GM19395 (cell line): Measurements from ENCODE around the gene NDUFAF3.
A peak's percentile ranks its signal among the peaks of the same experiment; 100 is the strongest.

Experiments
- ATAC-seq: cut with Tn5 transposase; IDR thresholded peaks from one replicate; pipeline ENCODE4 v1.9.1; 2021; ENCODE audit warnings: mild to moderate bottlenecking, moderate library complexity; ENCODE audit not compliant: unreplicated experiment

The NDUFAF3 gene, protein sequence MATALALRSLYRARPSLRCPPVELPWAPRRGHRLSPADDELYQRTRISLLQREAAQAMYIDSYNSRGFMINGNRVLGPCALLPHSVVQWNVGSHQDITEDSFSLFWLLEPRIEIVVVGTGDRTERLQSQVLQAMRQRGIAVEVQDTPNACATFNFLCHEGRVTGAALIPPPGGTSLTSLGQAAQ

DNA sequence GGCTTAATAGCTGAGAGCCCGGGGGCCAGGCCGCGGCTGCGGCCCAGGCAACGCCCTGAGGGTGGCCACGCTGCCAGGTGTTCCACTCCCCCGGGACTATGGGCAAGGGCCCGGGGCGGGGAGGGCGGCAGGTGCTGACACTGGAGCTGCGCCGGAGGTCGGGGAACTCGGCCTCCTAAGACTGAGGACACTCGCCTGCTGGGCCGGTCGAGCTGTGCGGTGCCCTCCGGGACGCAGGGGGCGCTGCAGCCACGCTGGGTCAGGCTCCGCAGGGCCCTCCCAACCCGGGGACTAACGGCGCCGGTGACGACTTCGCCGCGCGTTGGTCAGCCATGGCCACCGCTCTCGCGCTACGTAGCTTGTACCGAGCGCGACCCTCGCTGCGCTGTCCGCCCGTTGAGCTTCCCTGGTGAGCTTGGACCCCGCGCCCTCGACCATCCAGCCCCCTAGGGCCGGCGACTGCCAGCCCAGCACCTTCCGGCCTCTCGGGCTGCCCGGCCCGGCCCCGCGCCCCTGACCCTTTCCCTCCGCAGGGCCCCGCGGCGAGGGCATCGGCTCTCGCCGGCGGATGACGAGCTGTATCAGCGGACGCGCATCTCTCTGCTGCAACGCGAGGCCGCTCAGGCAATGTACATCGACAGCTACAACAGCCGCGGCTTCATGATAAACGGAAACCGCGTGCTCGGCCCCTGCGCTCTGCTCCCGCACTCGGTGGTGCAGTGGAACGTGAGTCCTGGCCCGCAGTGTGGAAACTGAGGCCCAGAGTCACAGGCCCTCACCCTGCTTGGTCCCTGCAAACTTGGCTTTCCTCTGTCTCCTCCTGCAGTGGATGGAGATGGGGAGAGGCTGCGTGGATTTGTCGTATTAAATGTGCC is at the start of gene NDUFAF3:
Gene NDUFAF3 (plus strand): TSS at position 309 of the 875 bp plus-strand sequence. CDS start 24 bp downstream, at position 333.
- peak; percentile 61 for ATAC-seq

DNA sequence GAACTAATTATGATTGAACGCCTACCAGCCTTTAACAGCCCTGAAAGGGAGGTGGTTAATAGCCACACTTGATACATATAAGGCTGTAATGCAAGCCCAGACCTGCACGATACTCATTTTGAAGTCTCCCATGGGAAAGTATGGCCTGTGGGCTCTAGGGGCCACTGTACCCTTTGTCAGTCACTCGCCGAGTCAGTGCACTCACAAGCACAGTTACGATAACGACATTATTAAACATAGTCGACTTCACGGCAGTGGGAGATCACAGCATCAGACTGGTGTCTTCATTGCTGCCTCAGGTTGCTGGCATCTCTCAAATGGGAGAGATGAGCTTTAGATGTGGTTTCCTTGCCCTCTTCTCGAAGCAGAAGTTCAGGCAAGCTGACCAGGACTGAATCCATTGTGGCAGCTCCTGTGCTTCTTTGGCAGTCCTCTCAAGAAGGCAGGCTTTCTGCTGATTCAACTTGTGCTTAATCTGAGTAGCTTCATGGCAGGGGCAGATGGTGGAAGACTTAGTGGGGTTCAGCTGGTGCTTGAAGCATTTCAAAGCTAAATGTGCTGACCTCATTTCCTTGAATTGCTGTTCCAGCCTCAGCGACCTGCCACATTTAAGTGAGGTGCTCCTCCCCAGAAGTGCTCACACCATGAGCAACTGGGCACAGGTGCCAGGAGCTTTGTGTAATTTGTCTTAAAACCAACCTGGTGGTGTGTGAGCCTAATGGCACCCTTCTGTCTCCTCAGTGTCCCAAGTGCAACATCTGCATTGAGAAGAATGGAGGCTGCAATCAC is 47.7 kb upstream of the NDUFAF3 start:
- no peak for ATAC-seq

DNA sequence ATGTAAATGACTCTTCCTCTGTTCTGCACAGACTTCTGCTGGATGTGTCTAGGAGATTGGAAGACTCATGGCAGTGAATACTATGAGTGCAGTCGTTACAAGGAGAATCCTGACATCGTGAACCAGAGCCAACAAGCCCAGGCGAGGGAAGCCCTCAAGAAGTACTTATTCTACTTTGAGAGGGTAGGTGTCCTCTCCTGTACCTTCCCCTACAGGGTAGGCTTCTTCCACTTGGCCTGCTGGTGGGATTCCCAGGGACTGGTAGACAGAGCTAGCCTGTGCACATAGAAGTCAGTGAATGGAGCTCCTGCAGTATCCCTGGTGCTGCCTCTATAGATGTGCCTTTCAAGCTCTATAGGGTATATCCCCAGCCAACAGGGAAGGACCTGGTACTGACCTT is 42.5 kb upstream of the NDUFAF3 start:
- ATAC-seq = no peak

DNA sequence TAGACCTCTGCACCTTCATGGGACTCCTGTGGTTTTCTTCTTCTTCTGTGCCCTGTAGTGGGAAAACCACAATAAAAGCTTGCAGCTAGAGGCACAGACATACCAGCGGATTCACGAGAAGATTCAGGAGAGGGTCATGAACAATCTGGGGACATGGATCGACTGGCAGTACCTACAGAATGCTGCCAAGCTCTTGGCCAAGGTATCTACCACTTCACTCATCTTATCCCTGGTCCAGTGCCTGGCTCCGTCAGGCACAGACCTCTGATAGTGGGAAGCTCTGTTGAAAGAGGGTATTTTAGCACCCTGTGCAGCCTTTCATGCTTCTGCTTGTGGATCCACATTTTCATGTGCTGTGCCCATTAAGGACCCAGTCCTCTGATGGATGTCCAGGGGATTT is 41.6 kb upstream of the NDUFAF3 start:
- ATAC-seq = no peak

DNA sequence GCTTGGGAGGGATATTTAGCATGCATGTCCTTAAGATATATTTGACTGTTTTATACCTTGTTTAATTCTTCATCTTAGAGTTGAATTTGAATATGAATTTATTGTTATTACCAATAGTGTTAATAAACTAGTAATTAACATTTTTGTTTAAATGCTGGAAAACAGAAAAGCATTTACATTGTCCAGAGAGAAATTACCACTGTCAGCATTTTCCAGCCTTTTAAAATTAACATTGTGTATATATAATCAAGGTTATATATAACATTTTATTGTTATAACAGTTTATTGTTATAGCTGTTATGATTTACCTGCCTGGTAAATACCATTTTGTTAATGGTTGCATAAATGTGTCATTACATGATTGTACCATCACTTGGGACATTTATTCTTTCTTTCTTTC is 39.9 kb upstream of the NDUFAF3 start:
- no peak for ATAC-seq

DNA sequence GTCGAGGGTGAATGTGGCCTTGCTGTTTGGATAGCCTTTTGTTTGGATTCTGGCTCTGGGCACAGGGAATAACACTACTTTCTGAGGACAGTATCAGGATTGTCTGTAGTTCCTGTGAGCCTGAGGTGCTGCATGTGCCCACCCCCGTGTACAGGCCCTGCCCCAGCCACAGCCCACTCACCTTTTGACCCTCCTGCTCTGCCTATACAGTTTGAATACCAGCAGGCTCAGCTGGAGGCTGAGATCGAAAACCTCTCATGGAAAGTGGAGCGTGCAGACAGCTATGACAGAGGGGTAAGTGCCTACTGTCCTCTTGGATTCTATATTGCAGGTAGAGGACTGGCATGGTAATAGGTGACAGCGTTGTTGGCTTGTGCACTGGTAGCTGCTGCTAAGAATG is 39.2 kb upstream of the NDUFAF3 start:
- no peak for ATAC-seq

DNA sequence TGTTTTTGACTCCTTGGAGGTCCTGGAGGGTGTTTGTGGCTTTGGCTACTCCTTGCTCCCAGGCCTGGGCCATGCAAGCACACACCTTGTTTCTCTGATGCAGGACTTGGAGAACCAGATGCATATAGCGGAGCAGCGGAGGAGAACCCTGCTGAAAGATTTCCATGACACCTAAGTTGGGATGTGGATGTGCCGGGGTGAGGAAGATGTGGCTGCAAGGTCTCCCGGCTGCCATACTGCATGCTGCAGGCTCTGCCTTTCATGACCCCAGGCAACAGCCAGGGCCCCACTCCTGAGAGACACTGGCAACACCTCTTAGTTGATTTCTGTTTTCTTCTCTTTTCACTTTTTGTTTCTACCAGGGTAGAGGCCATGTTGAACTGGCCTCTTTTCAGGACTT is 38.8 kb upstream of the NDUFAF3 start:
- no peak for ATAC-seq

DNA sequence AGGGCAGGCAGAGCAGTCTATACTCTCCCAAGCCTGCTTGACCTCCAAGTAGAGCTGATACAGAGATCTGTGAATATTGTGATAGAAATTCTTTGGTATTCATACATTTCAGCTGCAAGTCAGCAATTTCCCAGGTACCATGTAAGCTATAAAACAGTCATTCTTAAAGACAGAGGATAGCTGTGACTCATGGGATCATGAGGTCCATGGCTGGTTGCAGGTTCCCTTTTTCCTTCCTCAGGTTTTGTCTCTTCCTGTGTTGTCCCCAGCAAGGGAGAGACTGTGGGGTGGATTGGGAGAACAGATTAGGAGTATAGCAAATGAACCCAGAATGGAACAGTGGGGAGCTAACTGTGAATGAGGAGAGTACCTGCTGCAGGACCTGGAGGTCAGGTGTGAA is 37.3 kb upstream of the NDUFAF3 start:
- no peak for ATAC-seq

DNA sequence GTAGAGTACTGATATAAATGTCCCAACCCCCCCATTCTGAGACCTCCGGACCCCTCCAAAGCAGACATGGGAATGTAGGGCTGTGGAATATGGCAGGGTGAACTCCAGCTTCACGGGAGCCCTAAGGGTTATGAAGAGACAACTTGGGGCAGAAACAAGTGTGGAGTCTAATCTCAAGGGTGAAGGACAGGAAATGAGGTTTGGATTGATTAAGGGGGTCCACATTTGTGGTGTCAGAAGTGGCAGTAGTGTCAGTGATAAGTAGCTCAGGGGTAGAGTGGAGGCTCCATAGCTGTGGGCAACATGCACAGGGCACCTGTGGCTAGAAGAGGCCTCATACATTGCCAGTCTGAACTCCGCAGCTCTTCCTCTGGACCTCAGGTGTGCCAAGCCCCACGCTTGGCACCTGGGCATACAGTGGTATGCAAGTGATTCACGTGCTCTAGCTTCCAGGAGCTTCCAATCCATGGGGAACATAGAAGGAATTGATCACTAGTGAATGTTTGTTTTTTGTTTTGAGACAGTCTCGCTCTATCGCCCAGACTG is 36.0 kb upstream of the NDUFAF3 start:
- ATAC-seq = no peak

DNA sequence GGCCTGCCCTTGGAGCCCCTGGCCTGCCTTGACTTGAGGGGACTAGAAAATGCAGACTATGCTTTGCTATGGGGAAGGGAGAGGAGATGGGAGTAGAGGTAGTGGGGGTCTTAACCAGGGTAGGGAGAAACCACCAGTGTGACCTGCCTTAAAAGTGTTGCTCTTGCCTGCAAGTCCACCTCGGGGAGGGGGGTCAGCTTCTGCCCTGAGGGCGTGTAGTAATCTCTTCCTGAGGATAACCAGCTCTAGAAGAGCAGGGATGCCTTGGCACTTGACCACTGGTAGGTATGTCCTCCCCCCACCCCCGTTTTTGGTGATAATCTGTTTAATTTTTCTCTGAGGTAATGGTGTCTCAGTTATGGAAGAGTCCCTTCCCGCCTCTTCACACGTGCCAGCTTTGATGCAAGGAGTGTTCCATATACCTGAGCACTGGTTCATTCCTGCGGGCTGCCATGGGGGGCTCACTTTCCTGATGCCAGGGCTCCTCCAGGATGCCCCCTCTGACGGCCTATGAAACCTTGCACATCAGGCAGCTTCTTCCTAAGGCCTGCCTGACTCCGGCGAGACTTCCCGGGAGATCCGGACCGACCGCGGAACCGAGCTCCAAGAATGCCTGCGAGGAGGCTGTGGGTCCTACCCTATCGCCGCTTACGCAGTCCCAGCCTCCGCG is 32.7 kb upstream of the NDUFAF3 start:
- ATAC-seq = no peak

DNA sequence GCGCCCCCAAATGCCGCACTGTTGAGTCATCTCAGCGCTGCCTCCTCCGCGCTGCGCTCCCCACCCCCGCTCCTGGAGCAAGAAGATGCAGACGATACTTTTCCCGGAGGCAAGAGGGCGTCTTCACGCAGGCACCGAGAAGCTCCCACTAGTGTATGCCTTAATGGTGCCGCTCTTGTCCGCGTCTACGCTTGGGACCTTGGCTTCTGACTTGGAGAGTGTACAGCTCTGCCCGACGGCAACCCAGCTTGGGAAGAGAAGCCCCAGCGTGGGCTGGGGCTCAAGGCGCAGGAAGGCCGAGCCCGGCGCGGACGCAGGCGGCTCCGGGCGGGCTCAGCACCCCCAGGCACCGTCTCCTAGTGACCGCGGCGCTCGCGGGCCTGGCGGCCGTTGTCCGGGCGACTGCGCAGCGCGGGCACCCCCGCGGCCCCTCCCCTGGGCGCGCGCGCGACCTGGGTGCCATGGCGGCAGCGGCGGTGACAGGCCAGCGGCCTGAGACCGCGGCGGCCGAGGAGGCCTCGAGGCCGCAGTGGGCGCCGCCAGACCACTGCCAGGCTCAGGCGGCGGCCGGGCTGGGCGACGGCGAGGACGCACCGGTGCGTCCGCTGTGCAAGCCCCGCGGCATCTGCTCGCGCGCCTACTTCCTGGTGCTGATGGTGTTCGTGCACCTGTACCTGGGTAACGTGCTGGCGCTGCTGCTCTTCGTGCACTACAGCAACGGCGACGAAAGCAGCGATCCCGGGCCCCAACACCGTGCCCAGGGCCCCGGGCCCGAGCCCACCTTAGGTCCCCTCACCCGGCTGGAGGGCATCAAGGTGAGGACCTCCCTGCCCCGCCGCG is 31.9 kb upstream of the NDUFAF3 start, which contains the start of gene P4HTM:
Gene P4HTM (plus strand): TSS at position 446 of the 840 bp plus-strand sequence. CDS start 16 bp downstream, at position 462.
- peak; percentile 50 for ATAC-seq

DNA sequence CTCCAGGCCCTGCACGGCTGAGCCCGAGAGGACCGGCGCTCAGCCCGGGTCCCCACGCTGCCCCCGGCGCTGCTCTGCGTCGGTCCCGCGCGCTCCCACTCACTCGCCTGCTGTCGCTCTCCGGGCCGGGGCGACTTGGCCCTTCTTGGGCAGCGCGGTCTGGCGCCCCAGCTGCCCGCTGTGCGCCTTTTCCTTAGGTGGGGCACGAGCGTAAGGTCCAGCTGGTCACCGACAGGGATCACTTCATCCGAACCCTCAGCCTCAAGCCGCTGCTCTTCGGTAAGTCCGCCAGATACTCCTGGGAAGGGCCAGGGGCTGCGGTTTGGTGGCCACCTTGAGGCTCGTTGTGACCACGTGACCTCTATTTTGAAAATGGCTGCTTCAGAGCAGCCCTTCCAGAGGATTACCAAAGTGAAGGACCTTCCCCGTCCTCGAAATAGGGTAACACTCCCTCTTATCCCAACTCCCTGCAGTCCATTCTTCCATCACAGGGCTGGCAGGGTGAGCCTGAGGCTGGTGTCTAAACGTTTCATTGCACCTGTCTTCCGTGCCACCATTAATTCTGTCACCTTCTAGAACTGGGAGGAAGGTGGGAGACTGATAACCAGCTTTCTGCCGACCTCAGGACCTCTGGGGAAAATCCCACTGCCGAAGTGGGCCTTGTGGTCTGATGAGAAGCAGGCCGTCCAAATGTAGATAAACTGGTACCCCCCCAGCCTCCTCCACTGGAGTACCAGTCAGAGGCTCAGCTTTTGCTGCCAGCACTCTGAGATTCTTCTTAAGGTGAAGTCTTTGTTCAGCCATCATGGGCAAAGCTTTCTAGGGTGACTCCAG is 31.1 kb upstream of the NDUFAF3 start:
- peak; percentile 31 for ATAC-seq

DNA sequence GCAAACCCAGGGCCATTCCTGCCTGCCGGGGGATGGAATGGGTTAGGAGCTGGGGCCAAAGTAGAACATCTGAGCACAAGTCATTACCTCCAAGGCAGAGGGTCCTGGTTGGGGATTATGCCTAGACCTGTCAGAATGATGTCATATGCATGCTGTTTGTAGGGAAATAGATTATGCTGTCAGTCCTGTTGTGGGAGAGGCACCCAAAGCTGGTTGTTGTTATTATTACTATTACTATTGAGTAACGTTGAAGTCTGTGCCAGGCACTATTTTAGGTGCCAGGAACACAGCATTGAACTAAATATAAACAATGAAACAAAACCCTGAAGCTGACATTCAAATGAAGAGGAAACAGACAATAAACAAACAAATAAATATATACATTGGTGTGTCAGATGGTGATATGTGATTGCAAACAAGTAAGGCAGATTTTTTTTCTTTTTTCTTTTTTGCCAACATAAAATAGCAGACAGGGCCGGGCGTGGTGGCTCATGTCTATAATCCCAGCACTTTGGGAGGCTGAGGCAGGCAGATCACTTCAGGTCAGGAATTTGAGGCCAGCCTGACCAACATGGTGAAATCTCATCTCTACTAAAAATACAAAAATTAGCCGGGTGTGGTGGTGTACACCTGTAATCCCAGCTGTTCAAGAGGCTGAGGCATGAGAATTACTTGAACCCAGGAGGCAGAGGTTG is 29.9 kb upstream of the NDUFAF3 start:
- no peak for ATAC-seq

DNA sequence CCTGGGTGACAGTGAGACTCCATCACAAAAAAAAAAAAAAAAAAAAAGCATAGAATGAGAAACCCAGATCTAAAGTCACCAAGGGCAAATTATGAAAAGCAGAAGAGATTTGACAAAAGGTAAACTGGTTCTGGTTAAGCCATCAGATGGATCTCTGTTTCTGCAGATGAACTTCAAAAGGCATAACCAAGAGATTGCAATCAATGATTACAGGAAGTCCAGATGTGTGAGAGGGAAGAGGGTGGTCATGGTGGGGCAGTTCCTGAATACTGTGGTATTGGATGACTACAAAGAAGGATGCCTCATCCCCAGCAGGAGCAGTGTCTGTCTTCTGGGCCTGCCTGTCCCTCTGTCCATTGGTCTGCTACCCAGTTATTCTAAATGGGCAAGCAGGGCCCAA is 28.1 kb upstream of the NDUFAF3 start:
- no peak for ATAC-seq

DNA sequence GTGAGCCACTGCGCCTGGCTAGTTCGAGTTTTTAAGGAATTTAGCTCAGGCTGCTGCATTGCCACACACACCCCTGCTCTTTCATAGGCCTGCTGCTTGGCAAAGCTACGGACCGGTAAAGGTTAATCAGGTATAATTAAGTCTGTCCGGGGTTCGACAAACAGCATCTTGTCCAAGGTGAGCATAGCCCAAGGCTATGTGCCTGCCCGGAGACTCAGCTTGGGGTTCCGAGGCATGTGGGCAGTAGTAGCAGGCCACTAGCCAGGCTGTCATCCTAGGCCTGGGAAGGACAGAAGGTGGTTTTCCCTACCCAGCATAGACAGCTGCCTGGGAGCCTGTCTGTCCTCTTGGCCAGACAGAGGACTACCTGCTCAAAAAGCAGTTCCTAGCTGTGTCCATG is 25.3 kb upstream of the NDUFAF3 start:
- ATAC-seq = no peak

DNA sequence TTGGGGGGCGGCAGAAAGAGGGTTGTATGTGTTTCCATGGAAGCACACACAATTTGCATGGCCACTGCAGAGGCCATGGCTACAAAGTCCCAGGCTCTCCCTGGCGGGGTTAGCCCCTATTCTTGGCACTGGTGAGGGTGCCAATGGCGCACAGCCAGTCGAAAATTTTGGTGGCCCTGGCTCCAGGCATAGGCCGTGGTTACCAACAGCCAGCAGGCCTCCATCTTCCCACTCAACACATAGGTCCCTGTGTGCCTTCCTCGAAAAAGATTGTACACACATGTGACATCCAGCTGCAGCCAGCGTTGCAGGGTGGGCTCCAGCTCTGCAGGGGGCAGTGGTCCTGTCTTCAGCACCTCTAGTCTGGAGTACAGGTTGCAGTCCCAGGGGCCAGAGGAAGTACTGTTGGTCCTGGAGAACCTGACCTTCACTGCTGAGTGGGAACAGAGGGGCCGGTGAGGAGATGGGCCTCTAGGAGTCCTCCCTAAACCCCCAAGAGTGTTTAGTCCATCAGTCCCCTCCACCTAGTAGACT is 24.8 kb upstream of the NDUFAF3 start:
- ATAC-seq = no peak

DNA sequence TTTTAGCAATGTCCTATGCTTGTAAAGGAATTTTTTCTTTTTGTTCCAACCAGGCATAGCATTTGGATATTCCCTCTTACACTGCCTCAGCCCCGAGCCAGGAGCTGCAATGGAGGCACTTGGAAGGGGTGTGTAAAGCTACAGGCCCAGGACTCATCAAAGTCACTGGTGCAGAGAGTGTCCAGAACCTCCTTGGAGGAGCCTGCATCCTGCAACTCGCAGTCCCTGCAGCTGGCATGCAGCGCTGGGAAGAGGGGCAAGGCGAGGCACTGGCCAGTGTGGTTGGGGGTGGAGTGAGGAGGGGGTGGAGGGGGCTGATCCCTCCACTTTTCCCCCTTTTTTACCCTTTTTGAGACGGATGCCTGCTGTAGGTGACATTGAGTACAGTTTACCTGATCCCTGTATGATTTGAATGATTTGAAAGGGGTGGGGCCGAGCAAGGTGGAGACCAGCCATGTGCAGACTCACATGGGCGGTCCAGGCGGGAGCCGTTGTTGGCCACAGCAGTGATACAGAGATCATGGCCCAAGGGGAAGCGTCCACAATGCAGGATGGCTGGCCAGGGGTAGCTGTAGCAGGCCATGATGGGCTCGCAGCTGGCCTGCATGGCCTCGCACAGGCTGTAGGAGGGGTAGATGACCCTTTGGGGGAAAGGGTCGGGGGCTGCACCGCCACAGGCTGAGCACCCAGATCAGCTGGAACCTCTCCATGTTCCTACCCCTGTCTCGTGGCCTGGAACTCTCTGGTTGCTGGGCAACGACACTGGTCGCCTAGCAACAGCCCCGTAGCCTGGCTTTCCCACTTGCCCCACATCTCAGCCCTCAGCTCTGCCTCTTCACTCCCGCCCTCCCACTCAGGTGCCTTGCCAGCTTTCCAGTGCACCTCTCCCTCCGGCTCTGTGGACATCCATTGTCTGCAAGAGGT is 23.9 kb upstream of the NDUFAF3 start:
- ATAC-seq = no peak
